HepG2 (cell line): ENCODE measurements around the gene ERV3-1. TPM values are rescaled to one million over a fixed set of nuclear protein-coding genes. Genes with fewer than 3 reads are reported as not detected.

Experiments
- AKNA ChIP-seq: sonication (generic); formaldehyde crosslinking; IDR thresholded peaks from 2 replicates; pipeline ENCODE4 v1.4.0; 2020; ENCODE audit warnings: missing genetic modification reagents, borderline replicate concordance
- CSRNP2 ChIP-seq: sonication (generic); formaldehyde crosslinking; conservative IDR thresholded peaks from 2 replicates; pipeline ENCODE4 v1.8.0; 2022; ENCODE audit warnings: low read depth, missing genetic modification reagents
- DNMT1 ChIP-seq: sonication (generic); formaldehyde crosslinking; IDR thresholded peaks from 2 replicates; pipeline ENCODE4 v1.5.1; 2020; ENCODE audit warnings: mild to moderate bottlenecking, missing genetic modification reagents
- KDM4B ChIP-seq: sonication (generic); formaldehyde crosslinking; IDR thresholded peaks from 2 replicates; pipeline ENCODE4 v1.4.0; 2020; ENCODE audit warnings: missing genetic modification reagents
- NCOR1 ChIP-seq: fragments of 200-600 bp; sonication (generic); IDR thresholded peaks from 2 replicates; pipeline ENCODE4 v1.7.0; 2017; ENCODE audit warnings: antibody characterized with exemption, low read length, borderline replicate concordance
- SOX13 ChIP-seq, 3 experiments: fragments of 450-650 bp in 1 of 3; sonication (generic) in 1 of 3; formaldehyde crosslinking in 1 of 3; IDR thresholded peaks in 2 of 3; conservative IDR thresholded peaks in 1 of 3; 2 replicates each; pipeline versions ENCODE4 v1.5.0 to v1.6.1; 2016 to 2020; ENCODE audit warnings: antibody characterized with exemption in 1 of 3, mild to moderate bottlenecking in 1 of 3, missing compliant biosample characterization in 1 of 3, missing genetic modification reagents in 1 of 3, moderate library complexity in 1 of 3
- ZFX ChIP-seq: sonication (generic); formaldehyde crosslinking; IDR thresholded peaks from 2 replicates; pipeline ENCODE4 v1.4.0; 2020; ENCODE audit warnings: mild to moderate bottlenecking, low read depth, missing genetic modification reagents, moderate library complexity
- ZNF350 ChIP-seq: sonication (generic); formaldehyde crosslinking; IDR thresholded peaks from 2 replicates; pipeline ENCODE4 v1.4.0; 2020; ENCODE audit warnings: mild to moderate bottlenecking, low read depth, missing genetic modification reagents, borderline replicate concordance
- ZNF747 ChIP-seq: sonication (generic); formaldehyde crosslinking; IDR thresholded peaks from 2 replicates; pipeline ENCODE4 v1.8.1; 2023; ENCODE audit warnings: missing genetic modification reagents, mild to moderate bottlenecking, borderline replicate concordance
- polyA plus RNA-seq, 8 experiments: library from polyadenylated mRNA; depleted of rRNA in 3 of 8; stranded (reverse) in 7 of 8; unstranded in 1 of 8; fragments of >200 nt; fragmentation: Illumina TruSeq in 4 of 8; extraction: Trizol in 4 of 8; gene quantifications; 2 replicates each; pipeline versions ENCODE4 v1.2.1 to v1.2.3, GENCODE V29; 2011 to 2016; ENCODE audit warnings: low read depth in 4 of 8, missing spikeins in 1 of 8, mixed read lengths in 1 of 8; ENCODE audit not compliant: insufficient read depth in 1 of 8
- total RNA-seq, 5 experiments: library from RNA; depleted of rRNA; stranded (reverse); fragments of >200 nt; fragmentation: Illumina TruSeq; extraction: Trizol; gene quantifications; 2 replicates each; pipeline ENCODE4 v1.2.3, GENCODE V29; 2016; ENCODE audit warnings: low read depth in 1 of 5
- TF ChIP-seq, protein P1 (sequence below), 2 experiments: fragments of 450-650 bp in 1 of 2; sonication (generic) in 1 of 2; formaldehyde crosslinking in 1 of 2; IDR thresholded peaks; 2 replicates each; pipeline versions ENCODE4 v1.6.1 to v1.8.0; 2016 to 2022; ENCODE audit warnings: antibody characterized with exemption in 1 of 2, mild to moderate bottlenecking in 1 of 2, missing genetic modification reagents in 1 of 2

ERV3-1 gene
- total and polyA plus RNA-seq, 2 of the 13 experiments (the other 11 are each of a cell fraction or from before 2014, with no cell fraction given), result 20.4 to 86.3 TPM

DNA sequence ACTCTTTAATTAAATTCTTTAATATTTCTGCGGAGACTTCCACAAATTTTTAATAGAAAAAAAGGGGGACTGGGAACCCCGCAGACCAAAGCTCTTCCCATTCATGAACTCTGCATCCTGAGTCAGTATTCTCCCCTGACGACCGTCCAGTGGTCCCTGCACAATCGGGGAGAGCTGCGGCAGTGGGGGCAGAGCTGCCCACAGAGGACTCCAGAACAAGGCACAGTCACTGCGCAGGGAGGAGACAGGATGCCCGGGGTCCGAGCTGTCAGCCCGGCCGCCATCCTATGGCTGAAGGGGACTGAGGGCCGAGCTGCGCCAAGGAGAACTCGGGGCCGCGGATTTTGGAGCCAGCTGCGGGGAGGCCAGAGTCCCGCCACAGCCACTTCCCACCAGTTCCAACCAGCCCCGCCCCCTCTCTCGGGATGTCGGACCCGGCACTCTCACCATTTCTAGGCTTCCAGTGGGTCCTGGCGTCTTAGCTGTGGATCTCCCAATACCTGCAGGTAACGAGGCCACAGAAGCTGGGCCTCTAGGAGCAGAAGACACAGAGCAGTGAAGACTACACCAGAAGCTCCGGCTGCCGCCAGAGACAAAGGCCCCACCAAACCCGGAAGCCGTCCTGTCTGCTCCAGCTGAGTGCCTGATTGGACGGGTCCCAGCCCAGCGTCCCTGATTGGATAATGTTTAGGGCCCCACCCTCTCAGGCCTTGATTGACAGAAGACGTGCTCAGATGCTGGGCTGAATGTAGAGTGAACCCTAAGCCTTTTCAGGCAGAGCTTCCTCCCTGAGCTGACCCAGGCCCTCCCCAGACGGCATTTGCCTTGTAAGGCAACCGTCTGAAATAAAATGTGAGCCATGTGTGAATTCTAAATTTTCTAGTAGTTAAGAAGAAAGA is at the start of gene ERV3-1 (continued):
- TF ChIP-seq, protein P1, sequence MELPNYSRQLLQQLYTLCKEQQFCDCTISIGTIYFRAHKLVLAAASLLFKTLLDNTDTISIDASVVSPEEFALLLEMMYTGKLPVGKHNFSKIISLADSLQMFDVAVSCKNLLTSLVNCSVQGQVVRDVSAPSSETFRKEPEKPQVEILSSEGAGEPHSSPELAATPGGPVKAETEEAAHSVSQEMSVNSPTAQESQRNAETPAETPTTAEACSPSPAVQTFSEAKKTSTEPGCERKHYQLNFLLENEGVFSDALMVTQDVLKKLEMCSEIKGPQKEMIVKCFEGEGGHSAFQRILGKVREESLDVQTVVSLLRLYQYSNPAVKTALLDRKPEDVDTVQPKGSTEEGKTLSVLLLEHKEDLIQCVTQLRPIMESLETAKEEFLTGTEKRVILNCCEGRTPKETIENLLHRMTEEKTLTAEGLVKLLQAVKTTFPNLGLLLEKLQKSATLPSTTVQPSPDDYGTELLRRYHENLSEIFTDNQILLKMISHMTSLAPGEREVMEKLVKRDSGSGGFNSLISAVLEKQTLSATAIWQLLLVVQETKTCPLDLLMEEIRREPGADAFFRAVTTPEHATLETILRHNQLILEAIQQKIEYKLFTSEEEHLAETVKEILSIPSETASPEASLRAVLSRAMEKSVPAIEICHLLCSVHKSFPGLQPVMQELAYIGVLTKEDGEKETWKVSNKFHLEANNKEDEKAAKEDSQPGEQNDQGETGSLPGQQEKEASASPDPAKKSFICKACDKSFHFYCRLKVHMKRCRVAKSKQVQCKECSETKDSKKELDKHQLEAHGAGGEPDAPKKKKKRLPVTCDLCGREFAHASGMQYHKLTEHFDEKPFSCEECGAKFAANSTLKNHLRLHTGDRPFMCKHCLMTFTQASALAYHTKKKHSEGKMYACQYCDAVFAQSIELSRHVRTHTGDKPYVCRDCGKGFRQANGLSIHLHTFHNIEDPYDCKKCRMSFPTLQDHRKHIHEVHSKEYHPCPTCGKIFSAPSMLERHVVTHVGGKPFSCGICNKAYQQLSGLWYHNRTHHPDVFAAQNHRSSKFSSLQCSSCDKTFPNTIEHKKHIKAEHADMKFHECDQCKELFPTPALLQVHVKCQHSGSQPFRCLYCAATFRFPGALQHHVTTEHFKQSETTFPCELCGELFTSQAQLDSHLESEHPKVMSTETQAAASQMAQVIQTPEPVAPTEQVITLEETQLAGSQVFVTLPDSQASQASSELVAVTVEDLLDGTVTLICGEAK (IDR thresholded peaks at IDR 0.05), result no peak
- TF ChIP-seq, protein P1 (CRISPR knock-in tag; IDR thresholded peaks at IDR 0.05), result peak; percentile 72; the same call in 1 of the 2 replicates
- TF ChIP-seq KDM4B (CRISPR knock-in tag) (no peak), ZFX (peak; percentile 96), ZNF350 (CRISPR knock-in tag) (peak; percentile 56; the same call in 1 of the 2 replicates), CSRNP2 (no peak), AKNA (CRISPR knock-in tag) (0 out of 2 replicates have a peak, but pooled peaks have one; percentile 75), DNMT1 (CRISPR knock-in tag) (no peak), ZNF747 (CRISPR knock-in tag) (0 out of 2 replicates have a peak, but pooled peaks have one; percentile 63), NCOR1 (no peak), SOX13 (IDR thresholded peaks at IDR 0.05) (no peak), SOX13 (CRISPR knock-in tag; conservative IDR thresholded peaks at IDR 0.05 in 1 of 2, IDR thresholded peaks at IDR 0.05 in 1 of 2) (0 out of 4 replicates have a peak, but pooled peaks of 1 of the 2 experiments have one; percentile 18)
